Stimulated activated CD4-positive, alpha-beta T cell treated with anti-CD3 and anti-CD28 coated beads, Interleukin-15, amount 100 ng/mL, for 24 hours (primary cell): ENCODE results near the gene HSH2D.
"Not testable (repeated sequence)": the region's sequence is repeated elsewhere in the genome, so short reads cannot be mapped to it uniquely, and the experiment has no call there.

ENCODE experiments used
- DNase-seq: peaks from one replicate; pipeline ENCODE4 v3.0.0-alpha.2; 2020

The HSH2D gene

DNA sequence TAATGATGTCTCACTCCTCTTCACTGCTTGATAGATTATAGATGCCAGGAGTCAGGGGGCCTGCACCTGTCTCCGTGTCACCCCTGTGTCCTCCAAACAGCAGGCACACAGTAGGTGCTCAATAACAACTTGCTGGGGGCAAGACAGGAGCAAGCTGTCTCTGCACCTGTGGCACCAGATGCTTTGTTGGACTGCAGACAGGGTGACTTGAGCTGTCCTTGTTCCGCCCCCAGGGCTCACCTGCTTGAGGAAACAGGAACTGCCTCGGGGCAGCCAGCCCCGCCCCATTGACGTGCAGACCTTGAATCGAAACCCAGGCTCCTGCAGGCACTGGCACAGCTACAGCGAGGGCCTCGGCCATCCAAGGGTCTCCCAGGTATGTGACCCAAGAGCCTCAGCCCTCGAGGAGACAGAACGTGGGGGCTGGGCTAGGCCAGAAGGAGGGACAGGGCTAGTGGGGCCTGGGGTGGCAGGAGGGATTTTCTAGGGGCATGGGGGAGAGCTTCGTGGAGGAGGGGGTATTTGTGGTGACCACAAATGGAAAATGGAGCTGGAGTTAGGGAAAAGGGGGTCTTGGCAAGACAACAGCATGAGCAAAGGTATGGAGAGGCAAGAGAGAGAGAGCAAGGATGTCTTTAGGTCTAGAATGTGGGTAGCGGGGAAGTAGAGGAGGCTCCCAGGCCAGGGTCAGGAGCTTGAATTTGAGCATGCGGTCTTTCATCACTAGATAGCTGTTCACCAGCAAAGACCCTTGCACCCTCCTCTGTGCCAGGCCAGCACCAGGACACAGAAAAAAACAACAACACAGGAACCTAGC lies at the start of gene HSH2D:
HSH2D (plus strand) TSS at position 287 of the 817 bp plus-strand sequence. CDS start 5,066 bp downstream, outside the sequence.
- peak; percentile 85 for DNase-seq

DNA sequence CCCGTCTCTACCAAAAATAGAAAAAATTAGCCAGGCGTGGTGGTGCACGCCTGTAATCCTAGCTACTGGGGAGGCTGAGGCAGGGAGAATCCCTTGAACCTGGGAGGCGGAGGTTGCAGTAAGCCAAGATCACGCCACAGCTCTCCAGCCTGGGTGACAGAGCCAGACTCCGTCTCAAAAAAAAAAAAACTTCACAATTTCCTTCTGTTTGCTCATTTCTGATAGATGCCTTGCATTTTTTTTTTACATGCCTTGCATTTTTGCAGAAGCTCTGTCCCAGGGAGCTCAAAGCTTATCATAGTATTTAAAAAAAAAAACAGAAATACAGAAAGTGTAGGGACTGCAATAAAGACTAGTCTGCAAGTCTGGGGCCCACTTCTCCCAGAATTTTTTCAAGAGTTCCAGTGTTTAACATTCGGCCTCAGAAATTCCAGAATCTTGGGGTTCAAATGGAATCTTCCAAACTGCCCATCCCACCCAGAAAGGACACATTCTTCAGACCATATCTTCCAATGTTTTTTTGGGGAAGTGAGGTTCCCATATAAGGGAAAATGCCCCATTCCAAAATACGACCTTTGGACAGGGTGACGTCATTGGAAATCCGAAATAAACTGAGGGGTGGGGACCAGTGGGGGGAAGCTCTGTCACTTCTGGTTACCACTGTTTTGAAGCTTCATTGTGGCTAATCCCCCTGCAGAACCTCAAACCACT lies 49.0 kb upstream of the HSH2D start:
- DNase-seq = no peak

DNA sequence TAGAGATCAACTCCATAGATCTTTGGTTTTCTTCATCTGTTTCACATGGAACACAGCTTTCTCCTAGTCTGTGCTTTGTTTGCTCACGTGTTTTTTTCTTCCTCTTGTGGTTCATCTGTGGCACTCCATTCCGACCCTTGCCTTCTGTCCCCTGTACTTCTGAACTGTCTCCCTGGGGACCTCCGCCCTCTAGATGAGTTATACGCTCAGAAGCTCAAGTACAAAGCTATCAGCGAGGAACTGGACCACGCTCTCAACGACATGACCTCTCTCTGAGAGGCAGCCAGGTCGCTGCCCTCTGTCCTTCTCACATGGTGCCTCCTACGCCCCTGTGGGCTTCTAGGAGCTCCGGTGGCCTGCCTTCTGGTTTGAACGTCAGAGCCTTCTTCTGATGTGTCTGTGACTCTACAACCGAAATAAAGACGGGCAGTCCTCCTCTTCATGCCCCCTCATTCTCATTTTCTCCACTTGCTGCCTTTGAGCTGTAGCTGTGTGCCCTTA lies 48.4 kb upstream of the HSH2D start:
- peak; percentile 46 for DNase-seq

DNA sequence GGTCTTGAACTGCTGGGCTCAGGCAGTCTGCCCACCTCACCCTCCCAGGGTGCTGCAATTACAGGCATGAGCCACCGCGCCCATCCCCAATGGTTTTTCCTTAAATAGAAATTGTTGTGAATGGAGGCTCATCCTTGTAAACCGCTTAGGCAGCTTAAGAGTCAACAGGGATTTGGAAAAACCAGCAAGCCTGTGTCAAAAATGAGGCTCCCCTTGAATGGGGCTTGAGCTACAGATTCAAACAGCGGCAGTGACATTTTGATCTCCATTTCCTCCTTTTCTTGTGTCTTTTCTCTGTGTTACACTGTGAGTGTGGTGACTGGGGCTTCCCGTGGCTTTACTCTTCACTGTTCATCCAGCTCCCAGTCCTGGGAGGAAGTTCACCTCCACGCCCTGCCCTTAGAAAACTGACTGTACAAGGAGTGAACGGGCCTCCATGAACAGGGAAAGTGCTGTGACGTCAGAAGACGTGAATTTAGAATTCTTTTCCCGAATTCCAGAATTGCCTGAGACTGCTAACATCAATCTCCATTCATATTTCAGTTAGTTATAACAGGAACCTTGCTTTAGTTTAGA lies 47.1 kb upstream of the HSH2D start:
- DNase-seq = no peak

GRCh38 chr19:16098416-16098768 lies 45.1 kb upstream of the HSH2D start:
- DNase-seq = no peak

DNA sequence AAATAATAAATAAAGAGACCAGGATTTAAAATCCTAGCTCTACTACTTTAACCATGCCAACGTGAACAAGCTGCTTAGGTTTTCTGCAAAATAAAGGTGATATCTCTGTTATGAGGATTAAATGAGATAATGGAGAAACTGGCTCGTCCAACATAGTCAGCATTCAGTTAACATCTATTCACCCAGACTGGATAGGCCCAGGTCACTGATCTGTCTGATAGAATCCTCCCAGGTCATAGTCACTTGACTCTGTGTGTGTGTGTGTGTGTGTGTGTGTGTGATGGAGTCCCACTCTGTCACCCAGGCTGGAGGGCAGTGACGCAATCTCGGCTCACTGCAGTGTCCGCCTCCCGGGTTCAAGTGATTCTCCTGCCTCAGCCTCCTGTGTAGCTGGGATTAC lies 44.7 kb upstream of the HSH2D start:
- DNase-seq = no peak

- not testable (repeated sequence) for DNase-seq
Observed at GRCh38 chr19:16099314-16099965, 44.0 kb upstream of the HSH2D start.

GRCh38 chr19:16100524-16100923 lies 43.0 kb upstream of the HSH2D start:
- no peak for DNase-seq

GRCh38 chr19:16104722-16105121 lies 38.8 kb upstream of the HSH2D start:
- DNase-seq = no peak

- DNase-seq = no peak
Observed at GRCh38 chr19:16106121-16106520, 37.4 kb upstream of the HSH2D start.

DNA sequence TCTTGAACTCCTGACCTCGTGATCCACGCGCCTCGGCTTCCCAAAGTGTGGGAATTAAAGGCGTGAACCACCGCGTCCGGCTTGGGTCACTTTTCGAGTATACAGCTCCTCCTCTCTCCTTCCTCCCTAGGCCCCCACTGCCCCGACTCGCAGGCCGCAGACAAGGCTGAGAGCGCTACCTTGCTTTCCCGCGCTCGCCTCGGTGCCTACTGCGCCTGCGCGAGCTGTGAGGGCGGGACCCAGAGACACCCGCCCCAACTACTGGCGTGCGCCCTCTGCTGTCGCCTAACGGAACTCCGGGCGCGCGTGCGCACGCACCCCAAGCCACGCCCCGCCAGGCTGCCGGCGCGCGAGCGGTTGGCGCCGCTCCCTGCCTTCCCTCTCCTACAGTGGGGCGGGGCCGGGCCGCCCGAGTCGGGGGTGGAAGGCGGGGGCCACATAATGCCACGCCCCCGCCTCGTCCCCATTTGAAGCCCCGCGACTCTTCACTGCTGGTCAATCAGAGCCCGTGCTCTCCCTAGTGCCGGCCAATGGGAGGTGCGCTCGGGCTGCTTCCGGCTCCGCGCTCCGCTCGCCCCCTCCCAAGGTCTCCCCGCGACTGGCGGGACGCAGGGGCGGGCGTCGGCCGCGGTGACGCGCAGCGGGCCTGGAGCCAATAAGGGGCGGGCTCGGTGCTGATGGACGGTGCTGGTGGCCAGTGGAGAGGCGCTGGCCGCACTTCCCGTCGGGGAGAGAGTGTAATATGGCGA lies 32.2 kb upstream of the HSH2D start, which contains the start of gene RAB8A:
RAB8A (plus strand) TSS at position 730 of the 749 bp plus-strand sequence; CDS start at position 743, 13 bp downstream.
- peak; percentile 98 for DNase-seq

DNA sequence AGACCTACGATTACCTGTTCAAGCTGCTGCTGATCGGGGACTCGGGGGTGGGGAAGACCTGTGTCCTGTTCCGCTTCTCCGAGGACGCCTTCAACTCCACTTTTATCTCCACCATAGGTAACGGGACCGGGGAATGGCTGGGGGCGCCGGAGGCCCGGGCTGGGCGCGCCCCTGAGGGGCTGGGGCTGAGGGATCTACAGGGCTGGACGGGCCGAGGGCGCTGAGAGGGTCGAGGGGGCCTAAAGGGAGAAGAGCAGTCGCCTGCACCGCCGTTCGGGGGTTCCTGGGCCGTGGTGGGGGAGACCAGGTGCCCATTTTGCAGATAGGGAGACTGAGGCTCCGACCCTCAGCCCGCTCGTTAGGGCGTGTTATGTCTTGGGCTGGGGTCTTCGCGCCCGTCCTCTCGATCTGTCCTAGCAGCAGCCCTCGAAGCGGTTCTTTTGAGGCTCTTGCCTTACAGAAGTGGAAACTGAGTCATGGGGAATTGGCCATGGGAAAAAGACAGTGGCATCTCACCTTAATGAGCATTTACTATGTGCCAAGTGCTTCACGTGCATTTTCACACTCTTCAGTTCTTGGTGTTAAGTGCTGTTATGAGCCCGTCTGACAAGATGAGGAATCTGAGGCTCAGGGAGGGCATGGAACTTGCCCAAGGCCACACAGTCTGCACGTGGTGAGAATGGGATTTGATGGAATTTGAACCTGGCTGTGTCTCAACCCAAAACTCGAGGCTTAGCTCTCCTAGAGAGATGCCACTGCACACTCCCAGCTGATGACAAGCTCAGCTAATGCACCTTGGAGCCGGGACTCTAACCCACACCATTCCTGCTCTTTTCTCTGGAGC lies 31.4 kb upstream of the HSH2D start:
- no peak for DNase-seq

DNA sequence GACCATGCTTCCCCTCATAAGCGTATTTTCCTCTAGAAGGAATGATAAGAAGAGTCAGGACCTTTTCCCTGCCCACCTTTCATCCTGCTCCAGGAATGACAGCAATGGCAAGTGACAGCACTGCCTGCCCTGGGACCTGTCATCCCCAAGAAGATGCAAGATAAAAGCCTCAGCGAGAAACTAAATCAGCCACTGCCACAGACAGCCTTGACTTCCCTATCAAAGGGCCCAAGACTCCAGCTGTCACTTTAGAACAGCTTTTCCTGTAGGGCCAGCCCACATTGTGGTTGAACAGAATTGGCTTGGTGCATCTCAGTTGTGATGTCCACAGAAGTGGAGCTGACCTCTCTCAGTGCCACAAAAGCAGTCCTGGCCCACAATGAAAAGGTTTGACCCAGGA lies 30.7 kb upstream of the HSH2D start:
- DNase-seq = no peak

GRCh38 chr19:16113727-16114126 lies 29.8 kb upstream of the HSH2D start:
- DNase-seq = no peak

DNA sequence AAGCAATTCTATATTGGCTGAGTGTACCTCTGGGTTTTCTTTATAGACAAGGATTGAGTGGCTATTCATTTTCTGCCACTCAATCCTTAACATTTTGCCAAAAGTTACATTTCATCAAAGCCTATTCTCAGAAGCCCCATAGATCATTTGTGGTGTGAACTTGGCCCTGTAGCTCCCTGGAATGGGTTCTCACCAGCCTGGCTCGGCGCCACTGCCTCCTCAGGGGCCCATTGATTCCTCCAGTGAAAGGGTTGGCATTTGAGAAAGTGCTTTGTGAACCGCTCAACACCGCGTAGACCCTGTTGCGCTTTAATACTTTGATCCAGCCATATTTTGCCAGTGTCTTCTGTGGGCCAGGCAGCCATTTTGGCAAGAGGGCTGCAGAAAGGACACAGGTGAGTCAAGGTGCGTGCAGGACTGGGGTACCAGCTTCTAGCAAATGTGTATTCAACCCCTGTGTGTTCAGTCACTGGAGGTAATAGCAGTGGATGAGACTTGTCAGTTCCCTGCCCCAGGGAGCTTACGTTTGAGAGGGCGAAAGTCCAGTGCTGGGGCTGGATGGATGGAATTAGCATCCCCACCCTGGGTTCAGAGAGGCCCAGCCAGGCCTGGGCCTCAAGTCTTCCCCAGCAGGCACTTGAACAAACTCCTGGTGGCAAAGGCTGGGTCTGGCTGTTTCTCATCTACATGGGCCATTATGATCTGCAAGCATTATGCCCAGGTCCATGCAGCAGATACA lies 28.0 kb upstream of the HSH2D start:
- no peak for DNase-seq

DNA sequence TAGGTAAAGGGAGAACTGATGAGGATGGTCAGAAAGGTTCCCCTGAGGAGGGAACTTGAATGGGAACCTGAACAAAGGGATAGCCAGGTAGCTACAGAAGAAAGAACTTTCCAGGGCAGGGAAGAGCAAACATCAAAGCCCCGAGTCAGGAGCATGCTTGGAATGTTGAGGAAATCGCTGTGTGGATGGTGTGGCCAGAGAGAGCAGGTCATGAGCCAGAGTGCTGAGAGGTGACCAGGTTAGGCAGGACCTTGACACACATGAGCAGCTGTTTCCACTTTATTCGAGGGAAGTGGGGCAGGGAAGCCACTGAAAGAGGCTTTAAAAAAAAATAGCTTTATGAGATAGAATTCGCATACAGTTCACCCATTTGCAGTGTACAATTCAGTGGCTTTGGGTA lies 27.4 kb upstream of the HSH2D start:
- no peak for DNase-seq

GRCh38 chr19:16117594-16118033 lies 25.9 kb upstream of the HSH2D start:
- no peak for DNase-seq

DNA sequence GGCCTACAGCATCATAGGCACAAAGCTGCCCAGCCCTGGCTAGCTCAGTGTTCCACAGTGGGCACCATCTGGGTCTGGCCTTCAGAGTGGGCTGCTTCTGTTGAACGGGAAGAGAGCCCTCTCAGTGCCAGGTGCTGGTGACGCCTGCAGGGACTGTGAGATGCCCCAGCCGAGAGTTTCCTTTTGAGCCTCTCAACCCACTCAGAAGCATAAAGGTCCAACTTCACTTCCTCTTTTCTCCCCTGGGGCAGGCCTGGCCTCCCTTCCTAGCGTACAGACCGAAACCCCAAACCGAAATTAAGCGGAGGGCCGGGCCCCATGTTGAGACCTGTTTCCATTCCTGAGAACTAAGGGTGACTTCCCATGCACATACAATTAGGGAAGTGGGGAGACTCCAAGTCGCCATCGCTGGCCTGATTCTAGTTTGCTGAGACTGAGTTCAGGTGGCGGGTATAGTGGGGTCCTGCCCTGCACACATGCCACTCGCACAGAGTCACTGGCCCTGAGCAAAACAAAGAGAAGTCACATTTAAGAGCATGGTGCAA lies 24.9 kb upstream of the HSH2D start:
- peak; percentile 78 for DNase-seq

DNA sequence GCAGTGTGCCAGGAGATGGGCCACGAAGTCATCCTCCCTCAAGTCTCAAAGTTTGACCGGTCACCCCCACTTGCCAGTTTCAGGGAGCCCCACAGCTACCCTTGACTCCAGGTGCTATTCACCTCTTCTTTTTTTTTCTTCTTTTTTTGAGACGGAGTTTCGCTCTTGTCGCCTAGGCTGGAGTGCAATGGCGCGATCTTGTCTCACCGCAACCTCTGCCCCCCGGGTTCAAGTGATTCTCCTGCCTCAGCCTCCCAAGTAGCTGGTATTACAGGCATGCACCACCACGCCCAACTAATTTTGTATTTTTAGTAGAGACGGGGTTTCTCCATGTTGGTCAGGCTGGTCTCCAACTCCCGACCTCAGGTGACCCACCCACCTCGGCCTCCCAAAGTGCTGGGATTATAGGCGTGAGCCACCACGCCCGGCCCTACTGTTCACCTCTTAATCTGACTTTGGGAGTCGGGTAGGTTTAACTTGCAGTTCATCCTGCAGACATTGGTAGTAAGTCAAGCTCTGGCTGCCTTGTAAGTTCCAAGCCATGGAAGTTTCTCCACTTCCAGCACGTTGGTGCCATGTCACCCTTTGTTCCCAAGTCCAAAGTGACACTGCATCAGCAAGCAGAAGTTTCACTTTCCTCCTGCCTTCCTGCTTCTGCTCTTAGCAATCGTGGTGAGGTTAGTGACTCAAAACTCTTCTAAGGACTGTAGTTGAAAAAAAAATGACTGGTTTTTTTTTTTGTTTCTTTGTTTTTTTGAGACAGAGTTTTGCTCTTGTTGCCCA lies 24.2 kb upstream of the HSH2D start:
- peak; percentile 53 for DNase-seq
